CD1c-positive myeloid dendritic cell (primary cell): ENCODE results near the gene SPIB.
A peak's percentile ranks its signal among the peaks of the same experiment; 100 is the strongest.

Experiments used
- DNase-seq: peaks from one replicate; pipeline ENCODE4 v3.0.0-alpha.2; 2016; ENCODE audit errors: extremely low spot score

Gene SPIB

GRCh38 chr19:50419022-50419579 lies 363 bp downstream of the SPIB start:
- no peak for DNase-seq

GRCh38 chr19:50419580-50420035 lies 870 bp downstream of the SPIB start:
- DNase-seq = no peak

GRCh38 chr19:50420127-50420526 lies 1.4 kb downstream of the SPIB start:
- DNase-seq = no peak

GRCh38 chr19:50420808-50421207 lies 2.1 kb downstream of the SPIB start:
- DNase-seq = no peak

- no peak for DNase-seq
Observed at GRCh38 chr19:50422397-50423278, 3.9 kb downstream of the SPIB start.

GRCh38 chr19:50423279-50424113 lies 4.8 kb downstream of the SPIB start:
- no peak for DNase-seq

- no peak for DNase-seq
Observed at GRCh38 chr19:50425581-50425980, 6.8 kb downstream of the SPIB start.

GRCh38 chr19:50427318-50427925 lies 8.7 kb downstream of the SPIB start:
- DNase-seq = no peak

GRCh38 chr19:50427997-50428425 lies 9.3 kb downstream of the SPIB start:
- peak; percentile 95 for DNase-seq

GRCh38 chr19:50428772-50429463 lies 10.2 kb downstream of the SPIB start:
- DNase-seq = no peak

- DNase-seq = peak; percentile 6
Observed at GRCh38 chr19:50430888-50431342, 12.2 kb downstream of the SPIB start.

- peak; percentile 90 for DNase-seq
Observed at GRCh38 chr19:50431343-50432220, 12.8 kb downstream of the SPIB start.

- peak; percentile 31 for DNase-seq
Observed at GRCh38 chr19:50432221-50433028, 13.7 kb downstream of the SPIB start, which contains the start of gene MYBPC2. TSS of gene MYBPC2 (plus strand) at chr19:50432892. CDS start at chr19:50432954, 62 bp downstream.

- DNase-seq = no peak
Observed at GRCh38 chr19:50433201-50434180, 14.8 kb downstream of the SPIB start.

- no peak for DNase-seq
Observed at GRCh38 chr19:50434525-50434924, 15.8 kb downstream of the SPIB start.

- DNase-seq = no peak
Observed at GRCh38 chr19:50435221-50435620, 16.5 kb downstream of the SPIB start.

GRCh38 chr19:50435627-50436026 lies 16.9 kb downstream of the SPIB start:
- no peak for DNase-seq
